Adrenal gland (tissue), 5 donors: Measurements from ENCODE around the gene TAX1BP1.

Source experiments
- CTCF ChIP-seq, 6 experiments: fragments of 450-650 bp in 4 of 6; fragments of 200-600 bp in 2 of 6; sonication (generic) in 1 of 6; IDR thresholded peaks; 1 replicate in 5 of 6; 2 replicates in 1 of 6; pipeline versions ENCODE4 v1.5.1 to v1.8.0; 2016 to 2021; ENCODE audit warnings: antibody characterized with exemption in 6 of 6, mild to moderate bottlenecking in 2 of 6, moderate library complexity in 1 of 6
- POLR2A ChIP-seq, 2 donors: fragments of 450-650 bp; IDR thresholded peaks; one replicate each; pipeline ENCODE4 v1.6.1; 2017; ENCODE audit warnings: antibody characterized with exemption in 2 of 2, mild to moderate bottlenecking in 2 of 2, moderate library complexity in 1 of 2
- donor health status: DM: no; HTN: no; CAD: no.

GRCh38 chr7:27735165-27735564 is 4.8 kb upstream of the TAX1BP1 start:
- no peak for TF ChIP-seq POLR2A (IDR thresholded peaks at IDR 0.05)
- no peak for TF ChIP-seq CTCF (IDR thresholded peaks at IDR 0.05)
